Measurements from ENCODE around the gene VPS52.

VPS52 gene

DNA sequence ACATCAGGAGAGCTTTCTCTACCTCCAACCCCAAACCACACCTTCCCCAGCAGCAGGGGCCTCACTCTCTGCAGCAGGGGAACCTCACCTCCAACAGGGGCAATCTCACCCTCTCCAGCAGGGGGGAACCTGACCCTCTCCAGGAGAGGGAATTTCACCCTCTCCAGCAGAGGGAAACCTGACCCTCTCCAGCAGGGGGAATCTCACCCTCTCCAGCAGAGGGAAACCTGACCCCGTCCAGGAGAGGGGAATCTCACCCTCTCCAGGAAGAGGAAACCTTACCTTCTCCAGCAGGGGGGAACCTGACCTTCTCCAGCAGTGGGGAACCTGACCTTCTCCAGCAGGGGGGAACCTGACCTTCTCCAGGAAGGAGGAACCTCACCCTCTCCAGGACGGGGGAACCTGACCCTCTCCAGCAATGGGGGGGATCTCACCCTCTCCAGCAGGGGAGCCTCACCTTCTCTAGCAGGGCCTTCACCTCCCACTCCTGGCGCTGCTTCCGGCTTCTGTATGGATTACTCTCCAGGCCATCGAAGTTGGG lies 8.4 kb upstream of the VPS52 start (continued):
- TF ChIP-seq, protein P1, sequence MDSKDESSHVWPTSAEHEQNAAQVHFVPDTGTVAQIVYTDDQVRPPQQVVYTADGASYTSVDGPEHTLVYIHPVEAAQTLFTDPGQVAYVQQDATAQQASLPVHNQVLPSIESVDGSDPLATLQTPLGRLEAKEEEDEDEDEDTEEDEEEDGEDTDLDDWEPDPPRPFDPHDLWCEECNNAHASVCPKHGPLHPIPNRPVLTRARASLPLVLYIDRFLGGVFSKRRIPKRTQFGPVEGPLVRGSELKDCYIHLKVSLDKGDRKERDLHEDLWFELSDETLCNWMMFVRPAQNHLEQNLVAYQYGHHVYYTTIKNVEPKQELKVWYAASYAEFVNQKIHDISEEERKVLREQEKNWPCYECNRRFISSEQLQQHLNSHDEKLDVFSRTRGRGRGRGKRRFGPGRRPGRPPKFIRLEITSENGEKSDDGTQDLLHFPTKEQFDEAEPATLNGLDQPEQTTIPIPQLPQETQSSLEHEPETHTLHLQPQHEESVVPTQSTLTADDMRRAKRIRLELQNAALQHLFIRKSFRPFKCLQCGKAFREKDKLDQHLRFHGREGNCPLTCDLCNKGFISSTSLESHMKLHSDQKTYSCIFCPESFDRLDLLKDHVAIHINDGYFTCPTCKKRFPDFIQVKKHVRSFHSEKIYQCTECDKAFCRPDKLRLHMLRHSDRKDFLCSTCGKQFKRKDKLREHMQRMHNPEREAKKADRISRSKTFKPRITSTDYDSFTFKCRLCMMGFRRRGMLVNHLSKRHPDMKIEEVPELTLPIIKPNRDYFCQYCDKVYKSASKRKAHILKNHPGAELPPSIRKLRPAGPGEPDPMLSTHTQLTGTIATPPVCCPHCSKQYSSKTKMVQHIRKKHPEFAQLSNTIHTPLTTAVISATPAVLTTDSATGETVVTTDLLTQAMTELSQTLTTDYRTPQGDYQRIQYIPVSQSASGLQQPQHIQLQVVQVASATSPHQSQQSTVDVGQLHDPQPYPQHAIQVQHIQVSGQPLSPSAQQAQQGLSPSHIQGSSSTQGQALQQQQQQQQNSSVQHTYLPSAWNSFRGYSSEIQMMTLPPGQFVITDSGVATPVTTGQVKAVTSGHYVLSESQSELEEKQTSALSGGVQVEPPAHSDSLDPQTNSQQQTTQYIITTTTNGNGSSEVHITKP (tag by site-specific recombination; IDR thresholded peaks at IDR 0.05) = peak; percentile 98
- TF ChIP-seq ZNF416 (tag by site-specific recombination; IDR thresholded peaks at IDR 0.05) = no peak
- no peak for TF ChIP-seq ZNF223 (tag by site-specific recombination; IDR thresholded peaks at IDR 0.05)
- no peak for TF ChIP-seq ZFHX2 (tag by site-specific recombination; conservative IDR thresholded peaks at IDR 0.05)
- TF ChIP-seq ZNF792 (tag by site-specific recombination; IDR thresholded peaks at IDR 0.05) = no peak
- TF ChIP-seq ZSCAN23 (tag by site-specific recombination; IDR thresholded peaks at IDR 0.05) = no peak
- no peak for TF ChIP-seq ZNF621 (tag by site-specific recombination; IDR thresholded peaks at IDR 0.05)
- no peak for TF ChIP-seq ZNF580 (tag by site-specific recombination; IDR thresholded peaks at IDR 0.05)
- 0 out of 2 replicates have a peak, but pooled peaks have one; percentile 46 for TF ChIP-seq ZBTB17 (tag by site-specific recombination; IDR thresholded peaks at IDR 0.05)
- no peak for TF ChIP-seq ZNF529 (tag by site-specific recombination; IDR thresholded peaks at IDR 0.05; ENCODE audit: insufficient replicate concordance)
- TF ChIP-seq ZNF221 (tag by site-specific recombination; IDR thresholded peaks at IDR 0.05; ENCODE audit: borderline replicate concordance) = no peak
- TF ChIP-seq ZNF140 (tag by site-specific recombination; IDR thresholded peaks at IDR 0.05) = no peak
- TF ChIP-seq ZFP37 (tag by site-specific recombination; IDR thresholded peaks at IDR 0.05) = no peak
- peak; percentile 72 for TF ChIP-seq ZNF654 (tag by site-specific recombination; IDR thresholded peaks at IDR 0.05; ENCODE audit: low read depth)
- peak; percentile 52 for TF ChIP-seq ZNF423 (tag by site-specific recombination; IDR thresholded peaks at IDR 0.05)
- TF ChIP-seq ZNF549 (tag by site-specific recombination; IDR thresholded peaks at IDR 0.05) = no peak
- peak; percentile 82 for TF ChIP-seq ZNF366 (tag by site-specific recombination; conservative IDR thresholded peaks at IDR 0.05)
- no peak for TF ChIP-seq ZNF214 (tag by site-specific recombination; IDR thresholded peaks at IDR 0.05; ENCODE audit: borderline replicate concordance)
- no peak for TF ChIP-seq ZBTB1 (tag by site-specific recombination; IDR thresholded peaks at IDR 0.05)
- no peak for TF ChIP-seq SCRT1 (tag by site-specific recombination; IDR thresholded peaks at IDR 0.05; ENCODE audit: borderline replicate concordance)
- no peak for TF ChIP-seq ZNF518A (tag by site-specific recombination; conservative IDR thresholded peaks at IDR 0.05; ENCODE audit: low read depth)
- TF ChIP-seq SP7 (tag by site-specific recombination; IDR thresholded peaks at IDR 0.05) = peak; percentile 63
- no peak for TF ChIP-seq ZBTB21 (tag by site-specific recombination; IDR thresholded peaks at IDR 0.05)
- TF ChIP-seq ZNF2 (tag by site-specific recombination; IDR thresholded peaks at IDR 0.05) = no peak
- TF ChIP-seq, protein P2, sequence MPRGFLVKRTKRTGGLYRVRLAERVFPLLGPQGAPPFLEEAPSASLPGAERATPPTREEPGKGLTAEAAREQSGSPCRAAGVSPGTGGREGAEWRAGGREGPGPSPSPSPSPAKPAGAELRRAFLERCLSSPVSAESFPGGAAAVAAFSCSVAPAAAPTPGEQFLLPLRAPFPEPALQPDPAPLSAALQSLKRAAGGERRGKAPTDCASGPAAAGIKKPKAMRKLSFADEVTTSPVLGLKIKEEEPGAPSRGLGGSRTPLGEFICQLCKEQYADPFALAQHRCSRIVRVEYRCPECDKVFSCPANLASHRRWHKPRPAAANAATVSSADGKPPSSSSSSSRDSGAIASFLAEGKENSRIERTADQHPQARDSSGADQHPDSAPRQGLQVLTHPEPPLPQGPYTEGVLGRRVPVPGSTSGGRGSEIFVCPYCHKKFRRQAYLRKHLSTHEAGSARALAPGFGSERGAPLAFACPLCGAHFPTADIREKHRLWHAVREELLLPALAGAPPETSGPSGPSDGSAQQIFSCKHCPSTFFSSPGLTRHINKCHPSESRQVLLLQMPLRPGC (tag by site-specific recombination; IDR thresholded peaks at IDR 0.05) = no peak
- no peak for TF ChIP-seq SP3 (tag by site-specific recombination; IDR thresholded peaks at IDR 0.05)
- TF ChIP-seq ZNF341 (tag by site-specific recombination; IDR thresholded peaks at IDR 0.05; ENCODE audit: low read depth) = peak; percentile 14; the same call in 1 of the 2 replicates
- TF ChIP-seq BCL11A (tag by site-specific recombination; IDR thresholded peaks at IDR 0.05; ENCODE audit: low read depth) = no peak
- TF ChIP-seq WT1 (tag by site-specific recombination; IDR thresholded peaks at IDR 0.05) = 0 out of 2 replicates have a peak, but pooled peaks have one; percentile 24
- no peak for TF ChIP-seq ZNF239 (tag by site-specific recombination; IDR thresholded peaks at IDR 0.05)
- TF ChIP-seq PRDM1 (tag by site-specific recombination; IDR thresholded peaks at IDR 0.05) = peak; percentile 92
